Hepatocyte (in vitro differentiated cells): ENCODE measurements around the gene TCEAL5. TPM values are rescaled to one million over a fixed set of nuclear protein-coding genes. Genes with fewer than 3 reads are reported as not detected.
"Not testable (repeated sequence)": the region's sequence is repeated elsewhere in the genome, so short reads cannot be mapped to it uniquely, and the experiment has no call there.

Source experiments
- DNase-seq: peaks from one replicate; pipeline ENCODE4 v3.0.0-alpha.2; 2016; ENCODE audit warnings: low spot score
- H2AFZ ChIP-seq: fragments of 200-600 bp; sonication (generic); 2 replicates; pipeline ENCODE4 v1.6.0; 2016; ENCODE audit warnings: antibody characterized with exemption, mild to moderate bottlenecking
- H3K27ac ChIP-seq: fragments of 200-600 bp; sonication (generic); 2 replicates; pipeline ENCODE4 v1.5.1; 2016; ENCODE audit warnings: mild to moderate bottlenecking
- H3K27me3 ChIP-seq: fragments of 200-600 bp; sonication (generic); 2 replicates; pipeline ENCODE4 v1.6.1; 2016
- H3K36me3 ChIP-seq: fragments of 200-600 bp; sonication (generic); replicated peaks from 2 replicates; pipeline ENCODE4 v1.5.1; 2016; ENCODE audit warnings: low read depth; ENCODE audit not compliant: insufficient read depth
- H3K4me1 ChIP-seq: fragments of 200-600 bp; sonication (generic); 2 replicates; pipeline ENCODE4 v1.5.1; 2016; ENCODE audit warnings: mild to moderate bottlenecking, moderate library complexity; ENCODE audit not compliant: insufficient read depth
- H3K4me2 ChIP-seq: fragments of 200-600 bp; sonication (generic); 2 replicates; pipeline ENCODE4 v1.6.0; 2016
- H3K4me3 ChIP-seq: fragments of 200-600 bp; sonication (generic); 2 replicates; pipeline ENCODE4 v1.5.1; 2016; ENCODE audit warnings: mild to moderate bottlenecking
- H3K79me2 ChIP-seq: fragments of 200-600 bp; sonication (generic); 2 replicates; pipeline ENCODE4 v1.6.0; 2017; ENCODE audit warnings: mild to moderate bottlenecking
- H3K9me2 ChIP-seq: fragments of 200-600 bp; sonication (generic); replicated peaks from 2 replicates; pipeline ENCODE4 v1.6.0; 2017; ENCODE audit warnings: mild to moderate bottlenecking; ENCODE audit not compliant: insufficient read depth
- H3K9me3 ChIP-seq: fragments of 200-600 bp; sonication (generic); 2 replicates; pipeline ENCODE4 v1.5.1; 2016; ENCODE audit warnings: low read depth, mild to moderate bottlenecking
- H4K20me1 ChIP-seq: fragments of 200-600 bp; sonication (generic); 2 replicates; pipeline ENCODE4 v1.6.0; 2016; ENCODE audit warnings: mild to moderate bottlenecking; ENCODE audit not compliant: insufficient read depth, poor library complexity, severe bottlenecking
- EZH2 ChIP-seq: fragments of 200-600 bp; sonication (generic); IDR thresholded peaks from 2 replicates; pipeline ENCODE4 v1.6.1; 2016; ENCODE audit warnings: antibody characterized with exemption, mild to moderate bottlenecking, borderline replicate concordance
- EZH2phosphoT487 ChIP-seq: fragments of 200-600 bp; sonication (generic); IDR thresholded peaks from one replicate; pipeline ENCODE4 v1.6.1; 2018; ENCODE audit warnings: antibody characterized with exemption, mild to moderate bottlenecking, low read depth, moderate library complexity; ENCODE audit not compliant: unreplicated experiment, severe bottlenecking
- WGBS: methylation state at CpG from one replicate; pipeline ENCODE4 v1.1.6; 2016; ENCODE audit warnings: low lambda C conversion rate; ENCODE audit errors: missing lambda C conversion rate; 5-methylcytosine and 5-hydroxymethylcytosine counted together
- polyA plus RNA-seq: library from polyadenylated mRNA; unstranded; fragments of >200 nt; fragmentation: Nextera tagmentation; extraction: Ambion mirVana; gene quantifications from 2 replicates; pipeline ENCODE4 v1.2.1, GENCODE V29; 2016
- total RNA-seq: library from RNA; depleted of rRNA; stranded (reverse); fragments of >200 nt; gene quantifications from 2 replicates; pipeline ENCODE4 v1.2.3, GENCODE V29; 2014
- TF ChIP-seq, protein P1 (sequence below): fragments of 200-600 bp; sonication (generic); IDR thresholded peaks from 2 replicates; pipeline ENCODE4 v1.5.1; 2016; ENCODE audit warnings: antibody characterized with exemption, mild to moderate bottlenecking; ENCODE audit not compliant: poor library complexity

The TCEAL5 gene
- total and polyA plus RNA-seq, 2 experiments from 2014 or later = 0.17 TPM; not detected in 1

DNA sequence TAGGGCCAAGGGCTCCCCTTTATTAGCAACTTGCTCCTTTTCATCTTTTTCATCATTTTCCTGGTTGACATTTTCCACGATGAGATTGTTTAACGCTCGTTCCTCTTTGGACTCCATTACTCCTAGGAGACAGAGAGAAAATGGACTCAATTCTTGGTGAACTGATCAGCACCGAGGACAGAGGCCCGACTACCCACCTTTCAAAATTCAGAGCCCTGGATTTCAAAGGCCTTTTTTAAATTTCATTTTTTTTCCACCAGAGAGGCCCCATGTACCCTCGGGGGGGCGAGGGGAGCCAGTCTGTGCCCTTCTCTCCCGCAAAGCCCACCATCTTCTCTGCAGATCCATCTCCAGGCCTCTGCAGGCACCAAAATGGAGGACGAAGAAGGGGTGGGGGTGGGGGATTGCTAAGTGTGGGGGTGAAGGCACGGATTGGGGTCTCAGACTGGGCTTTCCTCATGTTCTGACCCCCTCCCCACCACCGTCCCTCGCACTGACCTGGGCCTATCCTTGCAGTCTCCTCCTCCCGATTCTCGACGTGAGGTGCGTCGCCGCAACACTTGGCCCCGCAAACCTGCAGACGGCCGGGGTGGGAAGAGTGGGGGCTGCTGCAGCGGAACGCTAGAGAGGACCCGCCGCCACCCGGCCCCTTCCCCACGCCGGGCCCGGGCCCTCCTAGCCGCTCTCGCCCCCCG is 33.5 kb upstream of the TCEAL5 start:
- no peaks in the 10 kb centered on the region for H3K36me3 ChIP-seq
- no peaks in the 10 kb centered on the region for H3K4me1 ChIP-seq
- H3K4me2 ChIP-seq = peak overlapping the region; percentile 71
- H3K27me3 ChIP-seq = no peaks in the 10 kb centered on the region
- H3K79me2 ChIP-seq = no peaks in the 10 kb centered on the region
- TF ChIP-seq EZH2 (no peak), EZH2phosphoT487 (no peak)
- TF ChIP-seq, protein P1, sequence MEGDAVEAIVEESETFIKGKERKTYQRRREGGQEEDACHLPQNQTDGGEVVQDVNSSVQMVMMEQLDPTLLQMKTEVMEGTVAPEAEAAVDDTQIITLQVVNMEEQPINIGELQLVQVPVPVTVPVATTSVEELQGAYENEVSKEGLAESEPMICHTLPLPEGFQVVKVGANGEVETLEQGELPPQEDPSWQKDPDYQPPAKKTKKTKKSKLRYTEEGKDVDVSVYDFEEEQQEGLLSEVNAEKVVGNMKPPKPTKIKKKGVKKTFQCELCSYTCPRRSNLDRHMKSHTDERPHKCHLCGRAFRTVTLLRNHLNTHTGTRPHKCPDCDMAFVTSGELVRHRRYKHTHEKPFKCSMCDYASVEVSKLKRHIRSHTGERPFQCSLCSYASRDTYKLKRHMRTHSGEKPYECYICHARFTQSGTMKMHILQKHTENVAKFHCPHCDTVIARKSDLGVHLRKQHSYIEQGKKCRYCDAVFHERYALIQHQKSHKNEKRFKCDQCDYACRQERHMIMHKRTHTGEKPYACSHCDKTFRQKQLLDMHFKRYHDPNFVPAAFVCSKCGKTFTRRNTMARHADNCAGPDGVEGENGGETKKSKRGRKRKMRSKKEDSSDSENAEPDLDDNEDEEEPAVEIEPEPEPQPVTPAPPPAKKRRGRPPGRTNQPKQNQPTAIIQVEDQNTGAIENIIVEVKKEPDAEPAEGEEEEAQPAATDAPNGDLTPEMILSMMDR = no peak
- H3K9me3 ChIP-seq = no peaks in the 10 kb centered on the region
- no peaks in the 10 kb centered on the region for H3K9me2 ChIP-seq
- DNase-seq = peak; percentile 3
- H3K4me3 ChIP-seq = peak overlapping the region; percentile 58
- no peaks in the 10 kb centered on the region for H4K20me1 ChIP-seq
- 54% methylated on average over 22 of the region's 32 CpGs for WGBS
- H2AFZ ChIP-seq = peak overlapping the region; percentile 63
- H3K27ac ChIP-seq = no peak overlapping the region

DNA sequence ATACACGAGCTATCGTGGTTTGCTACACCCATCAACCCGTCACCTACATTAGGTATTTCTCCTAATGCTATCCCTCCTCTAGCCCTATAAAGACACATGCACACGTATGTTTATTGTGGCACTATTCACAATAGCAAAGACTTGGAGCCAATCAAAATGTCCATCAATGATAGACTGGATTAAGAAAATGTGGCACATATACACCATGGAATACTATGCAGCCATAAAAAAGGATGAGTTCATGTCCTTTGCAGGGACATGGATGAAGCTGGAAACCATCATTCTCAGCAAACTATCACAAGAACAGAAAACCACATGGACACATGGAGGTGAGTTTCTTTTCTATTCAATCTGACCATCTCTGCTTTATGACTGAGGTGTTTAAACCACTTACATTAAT is 29.1 kb upstream of the TCEAL5 start:
- H3K27me3 ChIP-seq, H3K9me3 ChIP-seq, H3K4me2 ChIP-seq, H3K79me2 ChIP-seq, H3K9me2 ChIP-seq, H4K20me1 ChIP-seq, H3K4me3 ChIP-seq, DNase-seq, H2AFZ ChIP-seq, H3K27ac ChIP-seq, H3K4me1 ChIP-seq, H3K36me3 ChIP-seq: not testable (repeated sequence)
- 77% methylated on average over 4 of the region's 4 CpGs for WGBS

GRCh38 chrX:103304705-103305104 is 28.2 kb upstream of the TCEAL5 start:
- no peaks in the 10 kb centered on the region for H4K20me1 ChIP-seq
- H3K36me3 ChIP-seq = no peaks in the 10 kb centered on the region
- H3K4me2 ChIP-seq = no peak overlapping the region
- no peaks in the 10 kb centered on the region for H3K9me3 ChIP-seq
- no peaks in the 10 kb centered on the region for H3K27me3 ChIP-seq
- no peak for DNase-seq
- no peak overlapping the region for H3K27ac ChIP-seq
- no peaks in the 10 kb centered on the region for H3K4me1 ChIP-seq
- no peaks in the 10 kb centered on the region for H3K79me2 ChIP-seq
- H2AFZ ChIP-seq = no peak overlapping the region
- TF ChIP-seq EZH2phosphoT487 = no peak
- no peak for TF ChIP-seq EZH2
- H3K4me3 ChIP-seq = no peak overlapping the region
- no peaks in the 10 kb centered on the region for H3K9me2 ChIP-seq

DNA sequence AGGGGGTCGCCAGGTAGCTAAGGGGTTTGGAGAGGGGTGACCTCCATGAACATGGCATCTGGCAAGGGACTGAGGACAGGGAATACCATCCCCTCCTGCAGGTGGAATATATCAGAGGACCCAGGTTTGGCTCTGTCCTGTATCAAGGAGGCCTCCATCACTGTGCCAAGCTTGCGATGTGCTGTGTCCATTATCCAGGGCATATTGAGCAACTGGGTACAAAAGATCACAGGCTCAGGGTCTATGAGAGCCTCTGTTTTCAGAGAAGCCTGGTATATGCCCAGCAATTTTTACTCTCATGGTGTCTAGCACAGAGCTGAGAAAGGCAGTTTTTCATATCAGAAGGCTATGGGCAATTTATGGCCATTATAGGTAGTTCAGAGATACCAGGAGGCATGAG is 16.6 kb upstream of the TCEAL5 start:
- Histone ChIP-seq H3K4me1 (no peaks in the 10 kb centered on the region), H4K20me1 (no peaks in the 10 kb centered on the region), H2AFZ (no peak overlapping the region), H3K79me2 (no peaks in the 10 kb centered on the region), H3K27me3 (no peaks in the 10 kb centered on the region), H3K9me2 (no peaks in the 10 kb centered on the region), H3K9me3 (no peaks in the 10 kb centered on the region), H3K4me3 (no peak overlapping the region), H3K36me3 (no peaks in the 10 kb centered on the region), H3K4me2 (no peak overlapping the region), H3K27ac (no peak overlapping the region)
- no peak for DNase-seq
- TF ChIP-seq, protein P1 = no peak
- TF ChIP-seq EZH2 = no peak
- no peak for TF ChIP-seq EZH2phosphoT487
- WGBS = 67% methylated on average over 2 of the region's 2 CpGs
